Stimulated activated CD8-positive, alpha-beta memory T cell treated with anti-CD3 and anti-CD28 coated beads, Interleukin-4, amount 100 ng/mL, for 48 hours (primary cell): ENCODE measurements around the gene ADAMTS7.
"Not testable (repeated sequence)": the region's sequence is repeated elsewhere in the genome, so short reads cannot be mapped to it uniquely, and the experiment has no call there.

Source experiments
- DNase-seq: peaks from one replicate; pipeline ENCODE4 v3.0.0-alpha.2; 2020

ADAMTS7 gene

DNA sequence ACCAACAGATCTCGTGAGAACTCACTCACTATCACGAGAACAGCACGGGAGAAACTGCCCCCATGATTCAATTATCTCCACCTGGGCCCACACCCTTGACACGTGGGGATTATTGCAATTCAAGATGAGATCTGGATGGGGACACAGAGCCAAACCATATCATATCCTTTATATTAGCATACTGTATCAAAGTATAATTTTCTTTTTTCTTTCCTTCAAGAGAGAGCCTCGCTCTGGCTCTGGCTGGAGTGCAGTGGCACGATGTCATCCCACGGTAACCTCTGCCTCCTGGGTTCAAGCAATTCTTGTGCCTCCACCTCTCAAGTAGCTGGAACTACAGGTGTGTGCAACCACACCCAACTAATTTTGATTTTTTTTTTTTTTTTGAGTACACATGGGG lies 63.4 kb downstream of the ADAMTS7 start:
- DNase-seq: not testable (repeated sequence)

DNA sequence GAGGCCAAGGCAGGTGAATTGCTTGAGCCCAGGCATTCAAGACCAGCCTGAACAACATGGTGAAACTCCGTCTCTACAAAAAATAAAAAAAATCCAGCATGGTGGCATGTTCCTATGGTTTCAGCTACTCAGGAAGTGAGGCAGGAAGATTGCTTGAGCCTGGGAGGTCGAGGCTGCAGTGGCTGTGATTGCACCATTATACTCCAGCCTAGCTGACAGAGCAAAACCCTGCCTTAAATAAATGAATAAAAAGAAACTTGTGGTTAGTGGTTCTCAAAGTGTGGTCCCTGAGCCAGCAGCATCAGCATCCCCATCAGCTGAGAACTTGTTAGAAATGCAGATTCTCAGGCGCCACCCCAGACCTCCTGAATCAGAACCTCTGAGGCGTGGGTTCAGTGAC lies 69.6 kb downstream of the ADAMTS7 start:
- DNase-seq: peak; percentile 18

DNA sequence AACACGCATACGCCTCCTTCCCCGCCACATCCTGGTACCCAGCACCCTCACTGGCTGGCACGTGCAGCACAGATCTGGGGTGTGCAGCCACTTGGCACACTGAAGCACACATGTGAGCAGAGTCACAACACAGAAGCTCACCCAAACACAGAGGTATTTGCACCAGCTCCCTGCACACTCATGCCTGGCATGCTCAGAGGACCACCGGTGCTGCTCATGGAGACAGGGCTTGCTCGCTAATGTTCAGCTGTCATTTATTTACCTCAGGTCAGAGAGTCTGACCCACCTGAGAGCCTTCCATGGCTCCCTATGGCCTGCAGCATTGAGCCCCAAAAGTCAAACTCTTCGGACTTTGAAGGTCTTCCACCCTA lies 70.4 kb downstream of the ADAMTS7 start:
- no peak for DNase-seq

DNA sequence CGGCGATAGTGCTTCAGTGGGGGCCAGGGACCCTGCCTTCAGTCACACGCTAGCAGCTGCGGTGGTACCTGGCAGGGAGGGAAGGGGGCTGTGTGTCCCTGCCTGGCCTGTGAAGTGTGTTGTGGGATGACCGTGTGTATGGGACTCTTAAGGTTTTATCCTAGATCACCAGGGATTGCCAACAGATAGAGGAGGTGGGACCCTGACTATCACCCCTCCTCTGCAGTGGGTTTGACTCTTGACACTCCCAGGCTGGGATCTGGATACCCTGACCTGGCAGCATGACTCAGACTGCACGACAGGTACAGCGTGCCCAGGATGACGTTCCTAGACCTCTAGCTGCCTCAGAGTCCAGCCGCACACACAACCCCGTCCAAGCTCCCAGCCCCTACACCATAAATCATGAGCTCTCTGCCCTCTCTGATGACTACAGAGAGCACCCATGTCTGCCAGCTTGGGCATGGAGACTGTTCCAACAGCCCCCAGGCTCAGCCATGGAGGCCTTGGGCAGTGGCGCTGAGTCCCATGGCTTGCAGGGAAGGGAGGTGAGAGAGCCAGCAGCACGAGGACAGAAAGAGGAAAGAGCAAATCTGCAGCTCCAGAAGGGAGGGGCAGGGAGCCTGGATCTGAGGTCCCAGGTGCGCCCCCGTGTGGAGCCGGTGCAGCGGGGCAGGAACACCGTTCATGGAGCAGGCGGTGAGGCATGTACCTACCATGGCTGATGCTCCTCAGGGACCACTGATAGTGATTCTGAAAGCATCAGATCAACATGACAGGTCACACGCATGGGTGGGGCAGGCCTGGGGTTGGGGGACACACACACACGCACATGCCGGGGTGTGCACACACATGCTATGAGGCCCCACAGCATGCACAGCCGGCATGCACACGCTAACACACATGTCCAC lies 71.0 kb downstream of the ADAMTS7 start:
- peak; percentile 85 for DNase-seq

GRCh38 chr15:78739206-78739605 lies 72.1 kb downstream of the ADAMTS7 start:
- DNase-seq: no peak

- DNase-seq: peak; percentile 75
Observed at GRCh38 chr15:78737931-78738558, 73.2 kb downstream of the ADAMTS7 start.

- DNase-seq: no peak
Observed at GRCh38 chr15:78737187-78737820, 74.0 kb downstream of the ADAMTS7 start.

DNA sequence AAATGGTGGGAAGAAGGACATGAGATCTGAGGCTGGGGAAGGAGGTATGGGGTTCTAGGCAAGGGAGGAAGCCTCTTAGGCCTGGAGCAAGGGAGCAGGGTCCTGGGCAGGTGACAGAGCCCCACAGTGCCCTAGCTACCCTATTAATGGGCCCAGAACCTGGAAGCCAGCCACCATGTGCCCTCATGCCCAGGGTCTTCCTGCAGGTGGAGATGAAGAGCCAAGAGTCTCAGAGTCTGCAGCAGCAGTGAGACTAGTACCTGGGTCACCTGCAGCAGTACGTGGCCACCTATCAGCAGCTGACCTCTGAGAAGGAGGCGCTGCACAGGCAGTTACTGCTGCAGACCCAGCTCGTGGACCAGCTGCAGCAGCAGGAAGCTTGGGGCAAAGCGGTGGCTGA lies 75.0 kb downstream of the ADAMTS7 start:
- DNase-seq: not testable (repeated sequence)

- no peak for DNase-seq
Observed at GRCh38 chr15:78734451-78735064, 76.7 kb downstream of the ADAMTS7 start.

- DNase-seq: no peak
Observed at GRCh38 chr15:78732634-78733033, 78.6 kb downstream of the ADAMTS7 start.

- DNase-seq: no peak
Observed at GRCh38 chr15:78730955-78731354, 80.3 kb downstream of the ADAMTS7 start.

DNA sequence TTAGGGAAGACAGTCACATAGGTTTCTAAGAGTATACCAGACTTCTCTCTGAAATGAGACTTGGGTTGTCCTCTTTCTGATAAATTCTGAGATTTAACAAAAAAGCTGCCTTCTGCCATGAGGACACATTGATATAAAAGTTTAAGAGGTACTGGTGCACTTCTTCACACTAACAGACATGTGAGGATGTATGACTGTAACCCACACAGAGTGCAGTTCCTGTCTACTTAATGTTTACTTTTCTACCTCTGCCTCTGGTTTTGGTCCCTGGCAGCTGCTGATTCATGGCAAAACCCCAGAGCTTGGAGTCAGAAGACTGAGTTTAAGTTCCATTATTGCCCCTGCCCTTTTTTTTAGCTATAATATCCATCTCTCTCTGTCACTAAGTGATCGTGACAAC lies 82.8 kb downstream of the ADAMTS7 start:
- DNase-seq: not testable (repeated sequence)

GRCh38 chr15:78727561-78727960 lies 83.7 kb downstream of the ADAMTS7 start:
- DNase-seq: no peak

GRCh38 chr15:78726870-78727551 lies 84.3 kb downstream of the ADAMTS7 start:
- peak; percentile 54 for DNase-seq

DNA sequence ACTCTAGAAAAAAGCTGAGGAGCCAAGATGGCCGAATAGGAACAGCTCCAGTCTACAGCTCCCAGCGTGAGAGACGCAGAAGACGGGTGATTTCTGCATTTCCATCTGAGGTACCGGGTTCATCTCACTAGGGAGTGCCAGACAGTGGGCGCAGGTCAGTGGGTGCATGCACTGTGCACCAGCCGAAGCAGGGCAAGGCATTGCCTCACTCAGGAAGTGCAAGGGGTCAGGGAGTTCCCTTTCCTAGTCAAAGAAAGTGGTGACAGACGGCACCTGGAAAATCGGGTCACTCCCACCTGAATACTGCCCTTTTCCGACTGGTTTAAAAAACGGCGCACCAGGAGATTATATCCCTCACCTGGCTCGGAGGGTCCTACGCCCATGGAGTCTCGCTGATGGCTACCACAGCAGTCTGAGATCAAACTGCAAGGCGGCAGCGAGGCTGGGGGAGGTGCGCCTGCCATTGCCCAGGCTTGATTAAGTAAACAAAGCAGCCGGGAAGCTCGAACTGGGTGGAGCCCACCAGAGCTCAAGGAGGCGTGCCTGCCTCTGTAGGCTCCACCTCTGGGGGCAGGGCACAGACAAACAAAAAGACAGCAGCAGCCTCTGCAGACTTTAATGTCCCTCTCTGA lies 91.3 kb downstream of the ADAMTS7 start:
- DNase-seq: not testable (repeated sequence)

DNA sequence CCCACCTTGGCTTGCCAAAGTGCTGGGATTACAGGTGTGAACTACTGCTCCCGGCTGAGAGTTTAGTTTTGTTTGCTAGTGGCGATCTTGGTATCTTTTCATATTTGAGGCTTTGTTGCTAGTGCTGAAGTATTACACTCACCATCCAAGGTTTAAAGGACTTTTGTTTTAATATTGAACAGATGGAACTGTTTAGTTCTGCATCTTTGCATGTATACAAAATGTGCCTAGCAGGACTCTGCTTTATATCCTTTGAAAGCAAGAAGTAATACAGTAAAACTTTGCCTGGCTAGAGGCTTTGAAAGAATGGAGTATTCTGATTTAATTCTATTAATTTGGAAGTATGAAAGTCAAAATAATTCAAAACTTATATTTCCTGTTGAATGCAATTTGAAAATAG lies 92.4 kb downstream of the ADAMTS7 start:
- DNase-seq: no peak

GRCh38 chr15:78717956-78718656 lies 93.2 kb downstream of the ADAMTS7 start:
- no peak for DNase-seq

DNA sequence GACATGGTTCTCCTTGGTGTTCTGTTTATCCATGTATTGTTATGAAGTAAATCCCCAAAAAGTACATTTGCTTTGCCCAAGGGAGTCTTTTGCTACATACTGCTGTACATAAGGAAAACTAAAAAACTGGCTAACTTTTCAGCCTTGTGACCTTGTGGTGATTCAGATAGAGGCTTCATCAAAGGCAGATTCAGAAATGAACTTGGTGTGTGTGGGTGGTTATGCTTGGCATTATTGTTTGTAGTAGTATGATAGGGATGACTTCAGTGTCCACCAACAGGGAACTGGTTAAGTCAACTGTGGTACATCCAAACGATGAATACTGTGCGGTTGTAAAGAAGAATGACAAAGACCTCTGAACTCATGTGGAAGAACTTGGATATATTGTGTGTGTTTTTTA lies 94.6 kb downstream of the ADAMTS7 start:
- DNase-seq: no peak

DNA sequence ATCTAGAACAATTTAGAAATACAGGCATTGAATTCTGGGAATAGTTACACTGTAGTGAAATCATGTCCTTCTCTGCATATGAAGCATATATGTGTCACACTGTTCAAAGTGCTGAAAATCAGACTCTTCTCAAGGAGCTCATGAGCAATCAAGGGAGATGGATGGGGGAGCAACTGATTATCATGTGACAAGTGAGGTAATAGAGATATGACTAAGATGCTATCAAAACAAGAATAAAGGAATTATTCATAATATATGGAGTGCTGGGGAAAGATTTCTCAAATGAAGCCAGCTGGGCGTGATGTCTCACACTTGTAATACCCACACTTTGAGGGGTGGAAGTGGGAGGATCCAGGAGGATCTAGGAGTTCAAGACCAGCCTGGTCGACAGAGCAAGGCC lies 95.3 kb downstream of the ADAMTS7 start:
- DNase-seq: no peak

GRCh38 chr15:78715434-78715833 lies 95.8 kb downstream of the ADAMTS7 start:
- no peak for DNase-seq

- DNase-seq: no peak
Observed at GRCh38 chr15:78714890-78715289, 96.4 kb downstream of the ADAMTS7 start.
